Cerebellar cortex (tissue), 1 donor: ENCODE data around the gene TAF3.

Experiments
- DNase-seq: peaks from one replicate; pipeline ENCODE4 v3.0.0-alpha.2; 2015; ENCODE audit warnings: low spot score

The TAF3 gene

GRCh38 chr10:8035006-8035640 is 216.8 kb downstream of the TAF3 start:
- DNase-seq, result no peak

DNA sequence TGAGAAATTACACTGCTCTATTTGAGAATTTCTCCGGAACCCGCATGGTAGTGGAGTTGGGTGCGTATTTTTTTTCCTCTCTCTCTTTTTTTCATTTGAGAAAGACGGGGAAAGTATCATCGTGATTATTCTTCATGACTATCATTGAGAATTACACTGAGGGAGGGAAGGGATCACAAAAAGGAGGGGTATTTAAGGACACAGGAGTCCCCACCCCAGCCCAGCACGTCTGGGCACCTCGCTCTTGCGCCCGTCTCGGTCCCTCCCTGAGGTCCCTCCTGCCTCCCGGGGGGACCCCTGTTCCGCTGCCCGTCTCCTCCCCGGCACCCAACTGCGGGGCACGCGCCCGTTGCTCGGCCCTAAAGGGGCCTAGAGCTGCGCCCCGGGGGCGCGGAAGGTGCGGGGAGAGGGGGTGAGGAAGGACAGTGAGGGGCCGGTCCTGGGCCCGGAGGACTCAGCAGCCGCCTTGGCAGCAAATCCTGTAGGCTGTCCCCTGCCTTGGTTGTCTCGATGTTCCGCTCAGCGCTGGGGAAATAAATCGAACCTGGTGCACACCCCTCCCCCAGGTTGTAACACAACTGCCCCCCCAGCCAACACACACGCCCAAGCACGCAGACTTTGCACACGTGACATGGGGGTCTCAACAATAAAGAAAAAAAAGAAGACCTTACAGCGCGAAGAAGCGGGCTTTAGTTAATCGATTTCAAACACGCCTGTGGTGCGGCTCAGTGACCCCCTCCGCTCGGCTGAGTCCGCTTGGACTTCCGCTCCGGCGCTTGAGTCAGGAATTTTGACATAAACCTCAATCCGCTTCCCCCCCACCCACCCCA is 217.6 kb downstream of the TAF3 start:
- no peak for DNase-seq

- DNase-seq, result no peak
Measured at GRCh38 chr10:8036506-8037198, 218.3 kb downstream of the TAF3 start.

DNA sequence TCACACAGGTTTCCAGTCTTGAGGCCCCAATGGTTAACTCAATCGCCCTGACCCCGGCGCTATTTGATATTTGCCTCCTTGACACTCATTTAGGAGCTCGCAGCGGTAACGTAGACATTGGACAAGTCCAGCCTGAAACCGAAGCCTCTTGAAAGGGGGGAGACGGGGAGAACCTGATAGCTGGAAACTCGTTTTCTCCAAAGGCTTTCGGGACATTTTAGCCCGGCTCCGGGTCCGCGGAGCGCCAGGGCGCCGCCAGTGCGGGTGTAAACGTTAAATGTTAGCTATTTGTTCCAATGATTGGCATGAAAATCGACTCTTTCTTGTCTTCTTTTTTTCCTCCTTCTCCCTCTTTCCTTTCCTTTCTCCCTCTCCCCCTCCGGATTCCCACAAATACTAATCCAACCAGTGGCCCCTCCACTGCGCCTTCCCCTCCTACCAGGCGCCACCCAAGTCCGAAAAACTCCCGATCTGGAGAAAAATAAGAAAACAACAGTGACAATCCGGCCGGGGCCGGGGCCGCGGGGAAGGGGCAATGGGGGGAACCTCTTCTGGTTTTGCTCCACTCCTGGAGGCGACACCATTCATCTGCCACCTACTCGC is 219.0 kb downstream of the TAF3 start:
- no peak for DNase-seq

GRCh38 chr10:8037941-8038894 is 219.9 kb downstream of the TAF3 start:
- no peak for DNase-seq

GRCh38 chr10:8039321-8039881 is 221.1 kb downstream of the TAF3 start:
- DNase-seq, result no peak

DNA sequence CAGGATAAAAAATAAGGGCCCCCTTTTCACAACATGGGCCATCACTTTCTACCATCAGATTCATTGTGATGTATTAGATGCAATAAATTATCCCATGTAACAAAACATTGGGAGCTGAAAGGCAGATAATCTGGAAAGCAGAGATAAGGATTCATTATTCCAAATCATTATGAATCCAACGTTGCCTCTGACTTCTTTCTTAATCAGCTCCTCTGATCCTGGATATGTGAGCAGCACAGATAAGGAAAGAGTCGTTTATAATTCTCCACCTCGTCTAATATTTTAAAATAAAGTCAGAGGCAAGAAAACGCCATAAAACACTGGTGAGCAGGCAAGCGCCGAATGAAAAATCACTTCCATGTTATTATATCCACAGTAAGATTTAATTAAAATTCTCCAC is 222.3 kb downstream of the TAF3 start:
- DNase-seq, result no peak

DNA sequence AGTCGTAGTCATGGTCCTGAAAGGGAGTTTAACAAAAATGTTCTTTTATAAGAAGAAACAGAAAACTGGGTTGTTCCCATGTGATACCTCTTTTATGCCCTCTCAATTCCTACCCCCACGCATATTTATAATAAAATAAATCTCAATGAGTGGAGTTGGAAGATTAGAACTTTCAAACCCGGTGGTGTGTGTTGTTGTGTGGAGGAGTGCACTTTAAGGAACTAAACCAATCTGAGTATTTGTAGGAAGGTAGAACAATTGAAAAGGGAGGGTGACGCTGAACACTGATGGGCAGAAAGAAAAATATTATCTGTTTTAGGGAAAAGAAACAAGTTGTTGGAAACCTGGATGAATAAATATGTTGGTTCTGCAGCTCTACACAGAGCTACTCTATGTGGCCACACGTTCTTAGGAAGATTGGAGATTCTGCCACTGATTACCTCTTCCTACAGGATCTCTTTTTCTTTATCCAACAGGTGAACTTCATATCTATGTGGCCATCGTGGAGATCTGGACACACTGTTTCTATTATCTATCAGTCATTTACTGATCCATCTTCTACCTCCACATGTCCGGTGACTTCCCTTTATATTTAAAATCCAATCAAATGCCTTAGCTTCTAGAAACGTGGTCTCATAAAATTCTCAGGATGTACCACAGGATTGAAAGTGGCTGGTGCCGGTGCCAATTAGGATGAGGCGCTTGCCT is 223.1 kb downstream of the TAF3 start:
- DNase-seq, result no peak

DNA sequence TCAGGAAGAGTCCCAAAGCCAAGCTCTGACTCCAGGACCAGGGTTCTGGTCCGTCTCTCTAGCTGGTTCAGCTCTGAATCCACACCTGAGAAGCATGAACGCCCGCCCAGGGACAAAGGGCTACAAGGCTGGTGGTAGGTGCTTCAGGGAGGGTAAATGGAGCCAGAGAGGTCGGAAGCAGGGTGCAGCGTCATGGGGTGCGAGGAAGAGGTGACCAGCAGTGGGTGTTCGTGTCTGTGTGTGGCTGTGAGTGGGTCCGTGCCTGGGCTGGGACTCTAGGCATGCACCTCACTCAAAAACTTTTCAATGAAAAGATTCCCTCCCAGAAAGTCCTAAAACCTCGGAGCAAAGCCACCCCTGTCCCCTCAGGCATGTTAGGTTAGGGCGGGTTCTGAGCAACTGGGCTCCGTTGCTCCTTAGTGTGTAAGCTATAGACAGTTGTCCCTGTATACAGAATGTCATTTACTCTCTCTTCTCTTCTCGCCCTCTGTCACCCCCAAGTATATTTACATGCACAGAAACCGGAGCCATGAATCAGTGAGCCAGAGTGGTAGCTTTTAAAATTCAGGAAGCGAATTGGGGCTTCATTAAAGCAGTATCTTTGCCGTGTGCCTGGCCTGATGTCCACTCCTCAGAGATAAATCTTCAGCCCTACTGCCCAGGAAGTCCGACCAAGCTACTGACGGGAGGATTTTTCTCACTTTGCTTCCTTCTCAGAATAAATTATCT is 223.9 kb downstream of the TAF3 start:
- no peak for DNase-seq

DNA sequence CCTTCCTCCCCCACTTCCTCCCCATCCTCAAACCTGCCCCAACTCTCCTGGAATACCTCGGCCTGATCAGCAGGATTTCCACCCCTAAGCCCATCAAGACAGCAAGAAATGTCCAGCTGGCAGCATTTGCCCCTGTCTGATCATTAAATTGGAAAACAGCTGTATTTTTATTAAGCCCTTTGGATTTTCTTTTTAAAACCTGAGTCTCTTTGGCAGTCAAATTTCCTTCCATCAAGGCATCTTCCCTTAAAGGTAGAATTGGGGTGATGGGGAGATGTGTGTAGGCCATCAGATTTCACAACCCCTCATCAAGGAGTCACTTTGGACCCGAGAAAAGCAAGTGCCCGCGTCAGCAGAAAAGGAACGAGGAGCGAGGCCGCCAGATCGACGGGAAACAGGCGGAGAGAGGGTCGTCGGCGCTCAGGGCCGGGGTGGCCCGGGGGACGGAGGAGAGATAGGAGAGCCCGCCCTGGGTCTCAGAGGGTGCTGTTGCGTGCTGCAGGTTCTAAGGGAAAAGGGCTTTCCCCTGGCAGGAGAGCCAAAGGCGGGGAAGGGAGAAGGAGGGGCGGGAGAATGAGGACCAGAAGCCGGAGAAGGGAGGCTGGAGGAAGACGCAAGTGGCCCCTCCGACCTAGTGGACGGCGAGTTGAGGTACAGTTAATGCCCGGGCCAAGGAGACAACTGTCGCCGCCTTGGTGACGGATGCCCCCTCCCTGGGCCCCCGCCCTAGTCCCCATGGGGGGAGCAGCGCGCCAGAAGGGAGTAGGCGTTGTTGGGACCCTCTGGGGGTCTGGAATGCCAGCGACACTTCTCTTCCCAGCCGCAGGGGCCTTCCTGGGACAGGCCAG is 224.6 kb downstream of the TAF3 start:
- no peak for DNase-seq

DNA sequence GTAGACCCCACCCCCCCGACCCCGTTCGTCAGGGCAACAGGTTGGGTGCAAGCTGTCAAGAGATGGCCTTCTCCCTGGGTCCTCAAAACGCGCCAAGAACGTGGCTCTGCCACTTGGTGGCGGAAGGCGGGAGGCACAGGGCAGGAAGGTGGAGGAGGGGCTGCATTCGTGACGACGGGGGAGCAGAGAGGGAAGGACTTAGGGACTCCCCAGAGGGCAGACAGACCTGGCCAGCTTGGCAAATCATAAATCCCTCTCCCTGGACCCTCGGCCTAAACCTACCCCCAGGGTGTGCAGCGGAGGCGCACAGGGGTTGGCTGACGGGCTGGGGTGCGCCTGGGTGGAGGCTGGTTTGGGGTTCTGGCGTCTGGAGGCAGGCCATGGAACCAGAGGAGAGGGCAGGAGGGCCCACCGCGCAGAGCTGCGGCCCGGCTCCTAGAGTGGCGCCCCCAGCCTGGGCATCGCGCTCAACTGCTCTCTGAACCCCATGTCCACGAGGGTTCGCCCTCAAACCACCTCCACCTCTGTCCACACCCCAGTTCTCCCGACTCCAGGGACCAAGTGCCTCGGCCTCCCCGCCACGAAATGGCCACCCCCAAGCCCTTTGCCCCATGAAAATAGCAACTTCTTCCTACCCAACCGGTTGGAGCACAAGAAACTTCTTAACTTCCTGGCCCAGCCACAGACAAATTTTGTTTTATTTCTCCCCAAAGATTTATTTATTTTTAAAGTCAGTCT is 225.4 kb downstream of the TAF3 start:
- DNase-seq, result no peak

DNA sequence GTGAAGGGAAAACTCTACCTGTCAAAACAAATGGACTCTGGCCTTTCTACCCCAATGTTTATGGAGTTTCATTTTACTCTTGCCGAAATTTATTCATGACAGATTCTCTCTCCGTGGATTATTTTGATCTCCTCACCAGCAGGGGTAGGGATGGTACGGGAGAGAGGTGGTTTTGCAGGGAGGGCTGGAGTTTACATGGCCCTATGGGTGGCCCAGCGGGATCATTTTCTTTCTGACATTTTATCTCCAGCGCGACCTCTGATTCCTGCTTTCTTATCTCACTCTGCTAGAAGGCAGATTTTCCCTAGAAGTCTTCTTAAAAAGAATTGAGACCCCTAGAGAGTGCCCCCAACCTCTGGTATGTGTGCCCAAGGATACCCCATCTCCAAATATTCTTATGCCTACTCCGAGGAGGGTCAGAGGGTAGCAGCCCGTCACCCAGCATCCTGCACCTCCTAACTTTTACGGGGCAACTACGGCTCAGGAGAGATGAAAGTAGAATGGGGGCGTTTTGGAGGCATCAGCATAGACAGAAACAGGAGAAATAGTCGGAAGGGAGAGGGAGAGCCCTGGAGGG is 226.1 kb downstream of the TAF3 start:
- no peak for DNase-seq

DNA sequence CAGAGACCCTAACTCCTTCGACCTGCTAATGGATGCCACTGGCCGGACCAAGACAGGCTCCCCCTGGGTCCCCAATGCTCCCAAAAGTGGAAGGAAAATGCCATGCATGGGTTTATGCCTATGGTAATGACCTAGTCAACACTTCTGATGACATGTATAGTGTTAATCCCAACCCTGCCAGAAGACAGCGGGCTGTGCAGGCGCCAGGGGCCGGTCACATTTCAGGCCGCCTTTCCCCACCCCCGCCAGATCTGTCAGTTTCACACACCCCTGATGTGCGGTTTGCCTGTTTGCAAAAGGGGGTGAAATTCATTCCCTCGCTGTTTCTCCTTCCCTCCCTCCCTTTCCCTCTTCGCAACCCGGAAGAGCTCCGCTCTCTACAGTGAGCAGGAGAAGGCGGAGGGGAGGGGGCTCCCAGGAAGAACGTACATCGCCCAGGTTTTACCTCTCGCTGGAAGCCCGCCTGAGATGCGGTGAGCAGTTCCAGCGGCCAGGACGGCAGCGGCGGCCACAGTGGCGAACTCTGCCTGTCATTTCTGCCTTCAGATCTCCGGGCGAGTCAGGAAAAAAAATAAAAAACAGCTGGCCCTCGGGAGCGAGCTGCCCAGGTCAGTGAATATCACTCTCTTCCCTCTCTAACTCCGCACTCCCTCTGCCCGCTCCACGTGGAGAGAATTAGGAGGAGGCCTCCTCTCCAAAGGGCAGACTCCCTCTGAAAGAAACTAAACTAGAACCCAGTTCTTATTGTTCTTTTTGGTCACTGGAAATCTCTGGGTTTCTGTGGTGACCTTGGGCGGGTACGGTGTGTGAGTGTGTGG is 226.8 kb downstream of the TAF3 start:
- DNase-seq, result no peak

DNA sequence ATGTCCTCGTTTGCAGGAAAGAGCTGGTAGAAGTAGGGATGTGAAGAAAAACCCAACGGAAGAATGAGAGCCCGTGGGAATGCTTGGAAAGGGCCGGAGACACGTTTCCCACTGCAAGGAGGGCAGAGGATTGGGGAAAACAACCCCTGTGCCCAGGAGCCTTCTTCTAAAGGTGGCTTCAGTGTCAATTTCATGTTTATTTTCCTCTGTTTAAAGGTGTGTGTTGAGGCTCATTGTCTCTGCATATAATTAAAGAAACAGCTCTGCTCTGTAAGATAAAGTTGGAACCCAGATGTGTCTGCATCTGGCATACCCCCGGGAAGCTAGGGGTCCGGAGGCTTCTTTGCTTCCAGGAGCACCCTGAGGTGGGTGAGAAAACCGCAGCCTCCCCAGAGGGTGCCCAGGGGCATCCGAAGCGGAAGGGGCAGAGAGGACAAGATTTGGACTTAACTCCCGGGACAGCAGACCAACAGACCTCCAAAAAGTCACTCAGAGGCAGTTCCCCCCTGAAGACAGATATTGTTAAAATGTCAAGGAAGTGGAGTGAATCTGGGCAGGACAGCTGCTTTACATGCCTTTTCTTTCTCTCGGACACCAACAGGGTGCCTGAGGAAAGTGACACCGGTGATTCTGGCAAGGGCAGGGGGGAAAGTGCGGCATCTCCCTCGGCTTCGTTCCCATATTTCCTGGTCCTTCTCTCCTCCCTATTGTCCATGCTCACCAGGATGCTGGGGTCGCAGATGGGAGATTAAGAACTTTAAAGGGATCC is 227.6 kb downstream of the TAF3 start:
- DNase-seq, result no peak

DNA sequence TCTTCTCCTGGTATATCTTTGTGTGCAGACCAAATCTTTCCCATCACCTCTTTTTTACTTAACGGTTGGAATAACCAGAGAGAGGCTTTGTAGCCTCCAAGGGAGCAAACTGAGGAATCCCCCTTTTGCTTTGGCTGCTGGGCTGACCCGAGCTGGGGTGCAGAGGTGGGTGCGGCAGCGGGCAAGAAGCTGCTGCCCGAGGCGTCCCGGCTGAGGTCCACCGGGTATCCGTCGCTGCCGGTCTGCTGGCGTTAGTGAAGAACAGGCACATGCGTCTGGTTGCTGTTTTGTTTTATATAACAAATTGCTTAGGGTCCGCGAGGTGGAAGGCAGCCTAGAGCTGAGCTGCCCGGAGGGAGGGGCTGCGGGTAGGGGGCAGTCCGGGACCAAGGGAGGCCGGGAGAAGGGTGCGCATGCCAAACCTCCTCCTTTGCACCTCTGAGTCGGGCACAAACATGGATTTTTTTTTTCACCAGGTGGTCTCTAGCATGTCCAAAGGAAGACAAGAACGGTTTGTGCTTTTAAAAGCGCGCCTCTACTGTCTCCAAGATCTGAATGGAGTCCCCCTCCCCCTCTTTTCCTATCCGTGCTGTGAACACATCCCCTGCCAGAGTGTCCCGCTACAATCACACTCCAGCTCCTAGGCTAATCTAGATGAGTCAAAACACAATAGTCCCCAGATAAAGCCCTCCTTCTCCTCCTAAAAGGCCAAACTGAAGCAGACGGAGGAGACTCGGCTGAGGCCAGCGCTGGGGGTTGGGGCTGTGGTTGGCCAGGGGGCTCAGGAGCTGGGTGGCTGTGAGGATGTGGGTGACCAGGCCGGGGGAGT is 229.4 kb downstream of the TAF3 start:
- no peak for DNase-seq
